Subcutaneous adipose tissue (tissue), 4 donors: ENCODE results near the gene RNF38. TPM values are rescaled to one million over a fixed set of nuclear protein-coding genes. Genes with fewer than 3 reads are reported as not detected.

ENCODE experiments used
- CTCF ChIP-seq: fragments of 450-650 bp; IDR thresholded peaks from one replicate; pipeline ENCODE4 v1.5.1; 2016; ENCODE audit warnings: low read depth, mild to moderate bottlenecking, control low read depth, antibody characterized with exemption, moderate library complexity
- total RNA-seq, 4 donors: library from RNA; depleted of rRNA; stranded (reverse); fragments of >200 nt; gene quantifications; one replicate each; pipeline ENCODE4 v1.1.0, GENCODE V29; 2016

The RNF38 gene
- total RNA-seq, 4 donors from 2014 or later = 29.1 to 48.3 (median 32.7) TPM

GRCh38 chr9:36337865-36338264, 62.2 kb downstream of the RNF38 start:
- TF ChIP-seq CTCF = no peak

GRCh38 chr9:36337002-36337401, 63.1 kb downstream of the RNF38 start:
- no peak for TF ChIP-seq CTCF

GRCh38 chr9:36336131-36336907, 63.8 kb downstream of the RNF38 start:
- TF ChIP-seq CTCF = no peak

GRCh38 chr9:36332006-36332405, 68.1 kb downstream of the RNF38 start:
- TF ChIP-seq CTCF = no peak

GRCh38 chr9:36328798-36329411, 71.2 kb downstream of the RNF38 start:
- TF ChIP-seq CTCF = no peak

- TF ChIP-seq CTCF = no peak
These were observed 74.8 kb downstream of the RNF38 start for GRCh38 chr9:36325081-36325828.

GRCh38 chr9:36323926-36324325, 76.1 kb downstream of the RNF38 start:
- no peak for TF ChIP-seq CTCF
